KBM-7 (cell line): ENCODE results near the gene KDM1B.
"Not testable (repeated sequence)": the region's sequence is repeated elsewhere in the genome, so short reads cannot be mapped to it uniquely, and the experiment has no call there.

Source experiments
- DNase-seq: peaks from one replicate; pipeline ENCODE4 v3.0.0-alpha.2; 2015
- in situ Hi-C: fragments of 300-500 bp; cut with MboI; formaldehyde crosslinking; loops from 2 replicates; pipeline ENCODE4 v1.14.3; 2020; ENCODE audit warnings: low sequenced_read_pairs, low pct_unique_long_range_greater_than_20kb, mixed read lengths

KDM1B gene

DNA sequence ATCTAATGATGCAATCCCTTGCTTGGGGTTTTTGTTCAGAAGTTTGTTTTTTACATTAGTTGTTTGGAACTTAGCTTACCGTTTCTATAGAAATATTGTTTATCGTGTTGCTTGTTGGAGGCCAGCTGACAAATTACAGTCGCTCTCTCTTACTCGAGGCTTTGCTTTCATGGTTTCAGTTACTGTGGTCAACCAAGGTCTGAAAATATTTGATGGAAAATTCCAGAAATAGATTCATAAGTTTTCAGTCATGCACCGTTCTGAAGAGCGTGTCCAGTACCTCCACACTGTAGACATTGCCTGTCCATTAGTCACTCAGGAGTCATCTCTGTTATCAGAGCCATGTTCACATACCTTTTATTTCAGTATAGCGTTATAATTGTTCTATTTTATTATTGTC lies 61.2 kb downstream of the KDM1B start:
- no peak for DNase-seq
- in situ Hi-C loops: no loop called here

DNA sequence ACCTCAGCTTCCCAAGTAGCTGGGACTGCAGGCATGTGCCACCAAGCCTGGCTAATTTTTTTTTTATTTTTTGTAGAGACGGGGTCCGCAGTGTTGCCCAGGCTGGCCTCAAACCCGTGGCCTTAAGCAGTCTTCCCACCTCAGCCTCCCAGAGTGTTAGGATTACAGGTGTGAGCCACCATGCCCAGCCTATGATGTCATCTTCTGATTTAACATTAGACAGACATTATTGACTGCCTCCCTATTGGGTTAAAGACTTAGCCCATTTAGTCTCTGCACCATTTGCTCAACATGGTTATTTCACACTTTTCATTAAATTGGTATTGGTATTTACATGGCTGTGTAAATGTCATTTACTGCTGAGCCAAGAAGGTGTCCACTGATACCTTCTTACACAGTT lies 63.0 kb downstream of the KDM1B start:
- in situ Hi-C loops: no loop called here
- no peak for DNase-seq

DNA sequence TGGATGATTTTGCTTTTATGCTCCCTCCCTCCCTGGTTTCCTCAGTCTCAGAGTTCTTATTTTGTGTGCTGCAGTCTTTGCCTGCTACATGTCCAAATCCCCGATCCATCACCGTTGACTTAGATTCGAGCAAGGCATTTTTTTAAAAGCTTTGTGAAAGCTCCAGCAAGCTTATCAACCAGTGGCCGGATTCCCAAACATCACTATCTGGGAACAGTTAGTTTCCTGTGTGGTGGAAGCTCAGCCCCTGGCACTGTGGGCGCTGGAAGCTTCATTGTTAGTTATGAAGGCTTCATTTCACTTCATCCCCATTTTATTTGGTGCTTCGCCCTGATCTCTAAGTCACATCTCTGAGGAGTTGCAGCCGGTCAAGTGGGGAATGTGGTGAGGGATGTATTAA lies 64.4 kb downstream of the KDM1B start:
- in situ Hi-C loops: no loop called here
- DNase-seq: no peak

DNA sequence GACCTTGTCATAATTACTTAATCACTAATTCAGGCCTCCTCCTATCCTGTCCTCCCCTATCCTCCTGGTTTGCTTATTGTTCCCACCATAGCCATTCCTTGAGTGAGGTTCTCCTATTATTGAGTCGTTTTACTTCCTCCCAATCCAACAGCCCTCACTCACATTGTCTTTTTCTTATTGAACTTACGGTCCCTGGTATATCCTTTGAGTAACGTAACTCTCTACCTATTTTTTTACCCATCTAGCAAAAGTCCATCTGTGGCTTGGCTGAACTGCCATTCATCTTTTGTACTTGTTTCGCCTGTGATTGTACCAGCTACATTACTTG lies 66.0 kb downstream of the KDM1B start:
- in situ Hi-C loops: no loop called here
- DNase-seq: no peak

DNA sequence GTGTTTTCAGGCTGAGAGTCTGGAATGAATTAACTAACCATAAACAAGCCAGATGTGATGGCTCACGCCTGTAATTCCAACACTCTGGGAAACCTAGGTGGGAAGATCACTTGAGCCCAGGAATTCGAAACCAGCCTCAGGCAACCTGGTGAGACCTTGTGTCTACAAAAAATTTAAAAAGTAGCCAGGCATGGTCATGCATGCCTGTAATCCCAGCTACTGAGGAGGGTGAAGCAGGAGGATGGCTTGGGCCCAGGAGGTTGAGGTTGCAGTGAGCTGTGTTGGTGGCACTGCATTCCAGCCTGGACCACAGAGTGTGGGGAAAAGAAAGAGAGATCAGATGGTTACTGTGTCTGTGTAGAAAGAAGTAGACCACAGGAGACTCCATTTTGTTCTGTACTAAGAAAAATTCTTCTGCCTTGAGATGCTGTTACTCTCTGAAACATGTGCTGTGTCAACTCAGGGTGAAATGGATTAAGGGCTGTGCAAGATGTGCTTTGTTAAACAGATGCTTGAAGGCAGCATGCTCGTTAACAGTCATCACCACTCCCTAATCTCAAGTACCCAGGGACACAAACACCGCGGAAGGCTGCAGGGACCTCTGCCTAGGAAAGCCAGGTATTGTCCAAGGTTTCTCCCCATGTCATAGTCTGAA lies 71.4 kb downstream of the KDM1B start:
- DNase-seq, in situ Hi-C loops: not testable (repeated sequence)

DNA sequence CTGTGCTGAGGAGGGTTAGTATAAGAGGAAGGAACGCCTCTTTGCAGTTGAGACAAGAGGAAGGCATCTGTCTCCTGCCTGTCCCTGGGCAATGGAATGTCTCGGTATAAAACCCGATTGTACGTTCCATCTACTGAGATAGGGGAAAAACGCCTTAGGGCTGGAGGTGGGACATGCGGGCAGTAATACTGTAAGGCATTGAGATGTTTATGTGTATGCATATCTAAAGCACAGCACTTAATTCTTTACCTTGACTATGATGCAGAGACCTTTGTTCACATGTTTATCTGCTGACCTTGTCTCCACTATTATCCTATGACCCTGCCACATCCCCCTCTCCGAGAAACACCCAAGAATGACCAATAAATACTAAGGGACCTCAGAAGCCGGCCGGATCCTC lies 71.9 kb downstream of the KDM1B start:
- in situ Hi-C loops, DNase-seq: not testable (repeated sequence)

DNA sequence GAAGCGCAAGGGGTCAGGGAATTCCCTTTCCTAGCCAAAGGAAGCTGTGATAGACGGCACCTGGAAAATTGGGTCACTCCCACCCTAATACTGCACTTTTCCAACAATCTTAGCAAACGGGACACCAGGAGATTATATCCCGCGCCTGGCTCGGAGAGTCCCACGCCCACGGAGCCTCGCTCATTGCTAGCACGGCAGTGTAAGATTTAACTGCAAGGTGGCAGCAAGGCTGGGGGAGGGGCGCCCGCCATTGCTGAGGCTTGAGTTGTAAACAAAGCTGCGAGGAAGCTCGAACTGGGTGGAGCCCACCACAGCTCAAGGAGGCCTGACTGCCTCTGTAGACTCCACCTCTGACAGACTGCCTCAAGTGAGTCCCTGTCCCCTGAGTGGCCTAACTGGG lies 73.4 kb downstream of the KDM1B start:
- in situ Hi-C loops, DNase-seq: not testable (repeated sequence)

DNA sequence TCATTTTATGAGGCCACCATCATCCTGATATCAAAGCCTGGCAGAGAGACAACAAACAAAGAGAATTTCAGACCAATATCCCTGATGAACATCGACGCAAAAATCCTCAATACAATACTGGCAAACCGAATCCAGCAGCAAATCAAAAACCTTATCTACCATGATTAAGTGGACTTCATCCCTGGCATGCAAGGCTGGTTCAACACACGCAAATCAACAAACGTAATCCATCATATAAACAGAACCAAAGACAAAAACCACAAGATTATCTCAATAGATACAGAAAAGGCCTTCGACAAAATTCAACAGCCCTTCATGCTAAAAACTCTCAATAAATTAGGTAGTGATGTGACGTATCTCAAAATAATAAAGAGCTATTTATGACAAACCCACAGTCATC lies 76.6 kb downstream of the KDM1B start:
- in situ Hi-C loops, DNase-seq: not testable (repeated sequence)

DNA sequence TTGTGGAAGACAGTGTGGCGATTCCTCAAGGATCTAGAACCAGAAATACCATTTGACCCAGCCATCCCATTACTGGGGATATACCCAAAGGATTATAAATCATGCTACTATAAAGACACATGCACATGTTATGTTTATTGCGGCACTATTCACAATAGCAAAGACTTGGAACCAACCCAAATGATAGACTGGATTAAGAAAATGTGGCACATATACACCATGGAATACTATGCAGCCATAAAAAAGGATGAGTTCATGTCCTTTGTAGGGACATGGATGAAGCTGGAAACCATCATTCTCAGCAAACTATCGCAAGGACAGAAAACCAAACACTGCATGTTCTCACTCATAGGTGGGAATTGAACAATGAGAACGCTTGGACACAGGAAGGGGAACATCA lies 78.5 kb downstream of the KDM1B start:
- in situ Hi-C loops, DNase-seq: not testable (repeated sequence)

DNA sequence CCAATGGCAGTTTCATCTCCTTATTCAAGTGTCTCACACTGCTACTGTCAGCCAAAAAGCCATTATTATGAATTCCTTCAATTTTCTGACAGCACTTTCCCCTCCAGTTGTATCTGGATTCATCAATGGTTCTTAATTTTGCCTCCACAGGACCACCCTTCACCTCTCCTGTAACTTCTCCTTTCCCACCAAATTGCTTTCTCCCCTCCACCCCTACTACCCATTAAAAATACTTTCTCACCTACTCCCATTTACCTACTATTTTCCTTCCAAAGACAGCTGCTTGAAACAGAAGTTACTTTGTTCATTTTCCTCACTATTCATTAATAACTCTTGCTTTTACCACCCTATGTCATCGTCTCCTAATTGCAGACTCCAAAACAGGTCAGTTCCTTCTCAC lies 79.3 kb downstream of the KDM1B start:
- no peak for DNase-seq
- in situ Hi-C loops: no loop called here

DNA sequence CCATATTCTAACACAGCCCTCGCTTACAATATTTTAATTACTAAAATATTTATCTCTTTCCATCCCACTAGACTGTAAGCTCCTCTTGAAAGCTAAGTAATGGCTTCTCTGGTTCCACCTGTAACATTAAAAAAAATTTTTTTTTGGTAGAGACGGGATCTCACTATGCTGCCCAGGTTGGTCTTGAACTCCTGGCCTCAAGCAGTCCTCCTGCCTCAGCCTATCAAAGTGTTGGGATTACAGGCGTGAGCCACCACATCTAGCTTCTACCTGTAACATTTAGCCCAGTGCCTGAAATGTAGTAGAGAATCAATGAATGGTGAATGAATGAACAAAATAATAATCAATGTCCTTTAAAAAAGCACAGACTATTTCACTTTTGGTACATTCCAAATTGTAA lies 80.3 kb downstream of the KDM1B start:
- in situ Hi-C loops: no loop called here
- DNase-seq: no peak

DNA sequence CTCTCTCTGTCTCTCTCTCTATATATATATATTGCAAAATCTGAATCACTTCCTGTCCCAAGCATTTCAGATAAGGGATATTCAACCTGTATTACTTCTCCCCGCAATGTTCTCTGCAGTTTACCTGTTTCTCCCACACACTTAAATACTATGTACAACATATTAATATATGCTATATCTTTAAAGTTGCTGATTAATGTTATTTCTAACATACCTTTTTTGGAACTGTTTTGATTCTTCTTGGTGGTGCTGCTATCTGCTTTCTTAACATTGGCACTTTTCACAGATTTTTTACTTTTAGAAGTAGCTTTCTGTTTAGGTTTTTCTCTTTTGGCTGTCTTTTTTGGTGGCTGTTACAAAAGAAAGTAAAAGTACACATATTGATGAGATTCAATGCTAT lies 81.9 kb downstream of the KDM1B start:
- no peak for DNase-seq
- in situ Hi-C loops: no loop called here

DNA sequence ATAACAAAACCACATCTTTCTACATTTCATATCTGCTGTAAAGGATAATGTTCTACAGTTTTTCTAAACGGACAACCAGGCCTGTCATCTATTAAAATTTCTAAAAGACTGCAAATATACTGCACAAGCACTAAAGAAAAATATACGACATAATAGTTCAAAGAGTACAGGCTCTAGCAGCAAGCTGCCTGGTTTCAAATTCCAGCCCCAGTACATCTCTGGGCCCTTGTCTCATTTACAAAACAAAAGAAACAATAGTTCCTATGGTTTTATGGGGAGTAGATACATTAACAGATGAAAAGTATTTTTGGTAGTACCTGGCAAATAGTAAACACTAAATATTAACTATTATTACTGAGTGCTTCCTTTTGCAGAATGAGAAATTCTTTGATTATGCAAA lies 85.0 kb downstream of the KDM1B start:
- in situ Hi-C loops: no loop called here
- no peak for DNase-seq

DNA sequence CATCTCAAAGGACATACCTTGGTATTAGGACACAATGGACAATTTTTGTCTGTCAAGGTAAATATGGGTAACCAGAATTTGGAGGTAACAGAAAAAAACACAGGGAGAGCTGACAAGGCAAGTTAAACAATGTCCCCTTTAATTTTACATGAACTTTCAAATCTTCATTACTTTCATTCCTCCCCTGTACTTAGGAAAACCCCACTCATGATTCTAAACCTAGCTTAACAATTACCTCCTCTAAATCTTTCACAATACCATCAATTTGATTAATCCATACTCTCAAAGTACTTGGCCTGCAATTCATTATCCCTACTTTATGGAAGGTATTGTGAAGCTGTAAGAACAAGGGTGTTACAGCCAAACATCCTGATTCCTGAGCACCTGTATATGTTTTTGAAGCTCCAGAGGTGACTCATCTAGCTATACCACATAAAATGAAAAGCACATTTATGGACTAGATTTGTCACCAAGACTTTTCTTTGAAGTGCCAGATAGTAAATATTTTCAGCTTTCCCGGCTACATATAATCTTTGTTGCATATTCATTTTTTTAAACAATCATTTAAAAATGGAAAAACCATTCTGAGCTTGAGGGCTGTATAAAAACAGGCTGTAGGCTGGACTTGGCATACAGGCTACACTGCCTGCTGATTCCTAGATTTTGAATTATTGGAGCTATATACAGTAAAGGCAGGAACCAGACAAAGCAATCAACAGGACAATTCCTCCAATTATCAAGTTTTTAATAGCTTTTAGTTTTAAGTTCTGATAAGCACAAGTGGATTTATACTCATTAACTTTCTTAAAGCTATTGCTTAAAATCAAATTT lies 86.2 kb downstream of the KDM1B start:
- in situ Hi-C loops: no loop called here
- DNase-seq: no peak

DNA sequence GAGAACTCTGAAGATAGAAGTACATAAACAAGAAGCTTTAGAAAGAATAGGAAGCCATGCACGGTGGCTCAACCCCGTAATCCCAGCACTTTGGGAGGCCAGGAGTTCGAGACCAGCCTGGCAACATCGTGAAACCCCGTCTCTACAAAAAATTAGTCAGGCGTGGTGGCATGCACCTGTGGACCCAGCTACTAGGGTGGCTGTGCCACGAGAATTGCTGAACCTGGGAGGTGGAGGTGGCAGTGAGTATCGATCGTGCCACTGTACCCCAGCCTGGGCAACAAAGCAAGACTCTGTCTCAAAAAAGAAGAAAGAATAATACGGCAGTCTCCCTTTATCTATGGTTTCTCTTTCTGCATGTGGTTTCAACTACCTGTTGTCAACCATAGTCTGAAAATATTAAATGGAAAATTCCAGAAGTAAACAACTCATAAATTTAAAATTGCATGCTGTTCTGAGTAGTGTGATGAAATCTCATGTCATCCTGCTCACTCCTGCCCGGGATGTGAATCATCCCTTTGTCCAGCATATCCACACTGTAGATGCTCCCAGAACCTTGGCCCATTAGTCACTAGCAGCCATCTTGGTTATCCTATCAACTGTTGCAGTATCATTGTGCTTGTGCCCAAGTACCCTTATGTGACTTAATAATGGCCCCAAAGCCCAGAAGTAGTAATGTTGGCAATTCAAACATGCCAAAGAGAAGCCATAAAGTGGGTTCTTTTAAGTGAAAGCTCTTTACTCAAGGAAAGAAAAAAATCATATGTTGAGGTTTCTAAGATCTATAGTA lies 87.0 kb downstream of the KDM1B start:
- in situ Hi-C loops: no loop called here
- no peak for DNase-seq

DNA sequence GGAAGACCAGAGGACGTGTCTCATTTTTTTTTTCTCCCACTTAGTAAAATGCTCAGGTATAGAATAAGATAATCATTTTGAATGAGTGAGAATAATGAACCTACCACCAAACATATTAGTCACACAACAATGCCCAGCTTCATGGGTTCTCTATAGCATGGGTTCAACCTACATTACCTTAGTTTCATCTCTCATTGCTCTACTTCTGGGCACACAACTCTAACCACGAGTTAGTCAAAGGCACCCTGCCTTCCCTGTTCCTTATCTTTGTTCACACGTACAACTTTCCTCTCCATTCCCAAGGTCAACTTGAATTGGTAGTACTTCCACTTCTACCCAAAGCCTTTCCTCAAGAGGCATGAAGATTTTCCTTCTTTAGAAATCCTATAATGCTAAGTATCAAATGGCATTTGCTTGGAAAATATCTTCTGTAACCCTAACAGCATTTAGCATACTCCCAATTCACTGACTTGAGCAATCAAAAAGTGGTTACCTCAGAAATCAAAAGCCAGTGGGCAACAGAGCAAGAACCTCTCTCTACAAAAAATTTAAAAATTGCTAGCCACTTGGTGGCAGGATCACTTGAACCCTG lies 88.2 kb downstream of the KDM1B start:
- DNase-seq: no peak
- in situ Hi-C loops: no loop called here

DNA sequence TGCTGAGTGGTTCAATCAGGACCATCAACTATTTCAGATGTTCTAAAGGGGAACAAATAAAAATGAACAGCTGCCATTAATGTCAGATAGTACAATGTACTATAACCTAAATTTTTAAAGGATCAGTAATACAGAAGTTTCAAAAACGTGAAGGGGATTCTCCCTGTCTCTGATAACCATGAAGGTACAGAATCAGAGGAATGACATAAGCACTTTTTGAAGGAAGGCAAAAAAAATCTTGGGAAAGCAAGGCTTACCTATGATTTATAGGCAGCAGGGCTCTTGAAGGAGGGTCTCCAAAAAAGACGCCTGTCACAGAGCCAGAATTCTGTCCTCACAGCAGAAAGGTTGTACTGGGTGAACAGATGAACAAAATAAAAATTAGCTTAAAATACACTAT lies 89.0 kb downstream of the KDM1B start:
- in situ Hi-C loops: no loop called here
- DNase-seq: no peak

DNA sequence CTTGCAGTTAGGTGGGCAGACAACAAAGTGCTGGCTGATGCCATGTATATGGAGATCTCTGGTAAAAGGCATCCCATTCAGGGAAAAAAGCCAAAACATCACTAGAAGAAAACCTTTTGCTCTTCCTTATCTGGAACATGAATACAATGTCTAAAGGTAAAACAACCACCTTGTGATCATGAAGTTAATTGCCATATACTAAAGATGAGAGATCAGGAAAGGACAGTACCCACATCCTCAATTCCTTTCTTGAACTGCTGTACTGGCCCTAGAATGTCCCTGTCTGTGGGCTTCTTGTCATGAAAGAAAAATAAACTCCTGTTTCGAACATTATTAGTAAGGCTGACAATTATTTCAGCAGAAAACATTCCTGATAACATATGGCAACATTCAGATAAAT lies 89.9 kb downstream of the KDM1B start:
- no peak for DNase-seq
- in situ Hi-C loops: no loop called here

DNA sequence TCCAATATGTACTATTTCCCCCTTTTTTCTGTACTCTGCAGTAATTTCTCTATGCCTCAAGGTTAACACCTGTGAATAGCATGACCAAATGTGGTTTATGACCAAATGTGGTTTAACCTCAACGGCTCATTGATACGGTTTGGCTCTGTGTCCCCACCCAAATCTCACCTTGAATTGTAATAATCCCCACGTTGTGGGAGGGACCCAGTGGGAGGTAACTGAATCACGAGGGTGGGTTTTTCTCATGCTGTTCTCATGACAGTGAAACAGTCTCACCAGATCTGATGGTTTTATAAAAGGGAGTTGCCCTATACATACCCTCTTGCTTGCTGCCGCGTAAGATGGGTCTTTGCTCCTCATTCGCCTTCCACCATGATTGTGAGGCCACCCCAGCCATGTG lies 90.4 kb downstream of the KDM1B start:
- DNase-seq: no peak
- in situ Hi-C loops: no loop called here

DNA sequence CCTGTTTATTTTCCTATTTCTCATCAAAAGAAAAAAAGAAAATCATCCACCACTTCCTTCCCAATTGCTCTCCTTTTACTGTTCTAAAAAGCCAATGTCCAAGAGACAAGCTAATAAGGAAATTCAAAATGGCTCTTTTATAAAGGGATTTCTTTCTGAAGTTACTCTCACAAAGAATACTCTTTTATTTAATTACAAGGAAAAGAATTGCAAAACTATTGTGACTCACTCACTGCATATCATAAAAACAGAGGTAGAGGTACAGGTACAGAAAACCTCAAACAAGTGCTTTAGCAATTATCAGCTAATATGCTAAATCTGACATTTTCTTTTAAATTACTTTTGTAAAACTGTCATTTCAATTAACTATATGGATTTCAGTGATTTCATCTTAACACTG lies 91.0 kb downstream of the KDM1B start:
- in situ Hi-C loops: no loop called here

More for the DNA sequence above, 91.0 kb downstream of the KDM1B start:
- DNase-seq: no peak
